HG02678 (cell line): ENCODE data around the gene EXPH5.

Experiments used
- ATAC-seq: cut with Tn5 transposase; IDR thresholded peaks from one replicate; pipeline ENCODE4 v1.9.1; 2021; ENCODE audit warnings: mild to moderate bottlenecking, moderate library complexity; ENCODE audit not compliant: unreplicated experiment

EXPH5 gene

GRCh38 chr11:108527382-108527781, 66.2 kb downstream of the EXPH5 start:
- ATAC-seq = no peak

- ATAC-seq = no peak
Observed at GRCh38 chr11:108525161-108525560, 68.4 kb downstream of the EXPH5 start.

- no peak for ATAC-seq
Observed at GRCh38 chr11:108524422-108524821, 69.1 kb downstream of the EXPH5 start.

GRCh38 chr11:108522318-108522717, 71.2 kb downstream of the EXPH5 start:
- ATAC-seq = no peak

GRCh38 chr11:108518581-108518980, 75.0 kb downstream of the EXPH5 start:
- no peak for ATAC-seq

GRCh38 chr11:108516125-108516524, 77.4 kb downstream of the EXPH5 start:
- no peak for ATAC-seq

GRCh38 chr11:108512708-108513107, 80.9 kb downstream of the EXPH5 start:
- no peak for ATAC-seq

GRCh38 chr11:108511851-108512474, 81.6 kb downstream of the EXPH5 start:
- ATAC-seq = no peak

- no peak for ATAC-seq
Observed at GRCh38 chr11:108508653-108509593, 84.6 kb downstream of the EXPH5 start.

GRCh38 chr11:108501396-108501795, 92.2 kb downstream of the EXPH5 start:
- no peak for ATAC-seq

GRCh38 chr11:108500721-108501120, 92.8 kb downstream of the EXPH5 start:
- ATAC-seq = no peak

GRCh38 chr11:108500169-108500568, 93.4 kb downstream of the EXPH5 start:
- no peak for ATAC-seq

GRCh38 chr11:108498816-108499408, 94.7 kb downstream of the EXPH5 start:
- ATAC-seq = no peak

- peak; percentile 54 for ATAC-seq
Observed at GRCh38 chr11:108498046-108498815, 95.3 kb downstream of the EXPH5 start, which contains the start of gene POGLUT3. Gene POGLUT3 (minus strand): TSS chr11:108498384. CDS start chr11:108498366, 18 bp downstream.

- ATAC-seq = peak; percentile 61
Observed at GRCh38 chr11:108497317-108498045, 96.1 kb downstream of the EXPH5 start.

- ATAC-seq = no peak
Observed at GRCh38 chr11:108496643-108497256, 96.8 kb downstream of the EXPH5 start.

- ATAC-seq = no peak
Observed at GRCh38 chr11:108495326-108495725, 98.2 kb downstream of the EXPH5 start.

GRCh38 chr11:108494182-108494581, 99.4 kb downstream of the EXPH5 start:
- ATAC-seq = no peak

- no peak for ATAC-seq
Observed at GRCh38 chr11:108491936-108492335, 101.6 kb downstream of the EXPH5 start.

GRCh38 chr11:108486828-108487227, 106.7 kb downstream of the EXPH5 start:
- no peak for ATAC-seq
